Measurements from ENCODE around the gene TPPP2. TPM values are rescaled to one million over a fixed set of nuclear protein-coding genes. Genes with fewer than 3 reads are reported as not detected.
"Not testable (repeated sequence)": the region's sequence is repeated elsewhere in the genome, so short reads cannot be mapped to it uniquely, and the experiment has no call there.

Gene TPPP2
- total RNA-seq, 1 donor, result not detected

- no peak overlapping the region for H3K4me3 ChIP-seq (ENCODE audit: low read depth, low read length)
- no peak for DNase-seq (ENCODE audit: low read depth)
- no peak for TF ChIP-seq CTCF (IDR thresholded peaks at IDR 0.05; ENCODE audit: insufficient read depth, low read depth, low read length)
These were observed 30.4 kb upstream of the TPPP2 start for GRCh38 chr14:20999591-20999990.

GRCh38 chr14:21001218-21001617 lies 28.8 kb upstream of the TPPP2 start:
- no peak overlapping the region for H3K4me3 ChIP-seq (ENCODE audit: low read depth, low read length)
- DNase-seq (ENCODE audit: low read depth), result no peak
- TF ChIP-seq CTCF (IDR thresholded peaks at IDR 0.05; ENCODE audit: insufficient read depth, low read depth, low read length), result no peak

- no peak for DNase-seq (ENCODE audit: low read depth)
- no peak for TF ChIP-seq CTCF (IDR thresholded peaks at IDR 0.05; ENCODE audit: insufficient read depth, low read depth, low read length)
- no peak overlapping the region for H3K4me3 ChIP-seq (ENCODE audit: low read depth, low read length)
These were observed 26.1 kb upstream of the TPPP2 start for GRCh38 chr14:21003788-21004346.

GRCh38 chr14:21009721-21010120 lies 20.3 kb upstream of the TPPP2 start:
- peak; percentile 49 for DNase-seq (ENCODE audit: low read depth)

GRCh38 chr14:21011136-21011535 lies 18.9 kb upstream of the TPPP2 start:
- no peak for TF ChIP-seq CTCF (IDR thresholded peaks at IDR 0.05; ENCODE audit: insufficient read depth, low read depth, low read length)
- H3K4me3 ChIP-seq (ENCODE audit: low read depth, low read length), result no peak overlapping the region
- no peak for DNase-seq (ENCODE audit: low read depth)

More at GRCh38 chr14:21009721-21010120, 20.3 kb upstream of the TPPP2 start:
- H3K4me3 ChIP-seq (ENCODE audit: low read depth, low read length), result not testable (repeated sequence)

GRCh38 chr14:21014761-21015190 lies 15.2 kb upstream of the TPPP2 start:
- H3K4me3 ChIP-seq (ENCODE audit: low read depth, low read length), result no peak overlapping the region
- TF ChIP-seq CTCF (IDR thresholded peaks at IDR 0.05; ENCODE audit: insufficient read depth, low read depth, low read length), result peak; percentile 95
- peak; percentile 83 for DNase-seq (ENCODE audit: low read depth)

GRCh38 chr14:21015312-21015711 lies 14.7 kb upstream of the TPPP2 start:
- H3K4me3 ChIP-seq (ENCODE audit: low read depth, low read length), result no peak overlapping the region
- DNase-seq (ENCODE audit: low read depth), result no peak
- TF ChIP-seq CTCF (IDR thresholded peaks at IDR 0.05; ENCODE audit: insufficient read depth, low read depth, low read length), result no peak

Measured in fibroblast of villous mesenchyme (primary cell).